ENCODE results near the gene D2HGDH. TPM values are rescaled to one million over a fixed set of nuclear protein-coding genes. Genes with fewer than 3 reads are reported as not detected.
"Not testable (repeated sequence)": the region's sequence is repeated elsewhere in the genome, so short reads cannot be mapped to it uniquely, and the experiment has no call there.

D2HGDH gene
- total RNA-seq, 1 donor from 2014 or later, result 19.0 TPM

DNA sequence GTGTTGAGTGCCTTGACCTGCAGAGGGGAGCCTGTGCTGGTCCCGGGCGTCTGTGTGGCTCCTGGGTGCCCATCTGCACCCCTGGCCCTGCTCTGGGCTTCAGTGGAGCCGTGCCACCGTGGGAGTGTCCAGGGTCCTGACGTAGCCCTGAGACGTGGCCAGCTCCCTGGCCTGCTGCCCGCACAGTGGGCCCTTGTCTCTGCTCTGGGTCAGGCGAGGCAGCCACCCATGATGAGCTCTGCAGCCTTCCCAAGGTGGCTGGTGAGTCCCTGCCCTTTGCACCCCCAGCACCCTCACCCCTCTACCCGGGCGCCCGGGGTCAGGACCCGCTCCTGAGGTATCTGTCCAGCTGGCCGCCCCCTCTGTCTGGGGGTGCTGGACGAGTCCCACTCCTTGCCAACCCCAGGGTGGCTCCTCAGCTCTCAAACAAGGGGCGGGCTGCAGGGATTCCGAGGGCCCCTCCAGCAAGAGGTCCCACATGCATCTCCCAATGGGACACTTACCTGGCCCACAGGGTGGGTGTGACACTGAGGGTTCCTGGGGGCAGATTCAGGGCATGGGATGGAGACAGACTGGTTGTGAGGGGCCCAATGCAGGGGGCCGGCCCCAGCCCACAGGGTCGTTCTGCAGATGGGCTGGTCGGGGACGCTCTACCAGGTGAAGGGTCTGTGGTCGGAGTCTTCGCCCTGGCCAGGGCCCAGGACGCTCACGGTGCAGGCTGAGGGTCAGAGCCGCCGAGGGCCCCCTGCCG, 76.9 kb downstream of the D2HGDH start:
- peak; percentile 91 for ATAC-seq (ENCODE audit: poor library complexity)
- intact Hi-C loops (cut with DNase I), result no loop called here
- peak; percentile 85 for DNase-seq

DNA sequence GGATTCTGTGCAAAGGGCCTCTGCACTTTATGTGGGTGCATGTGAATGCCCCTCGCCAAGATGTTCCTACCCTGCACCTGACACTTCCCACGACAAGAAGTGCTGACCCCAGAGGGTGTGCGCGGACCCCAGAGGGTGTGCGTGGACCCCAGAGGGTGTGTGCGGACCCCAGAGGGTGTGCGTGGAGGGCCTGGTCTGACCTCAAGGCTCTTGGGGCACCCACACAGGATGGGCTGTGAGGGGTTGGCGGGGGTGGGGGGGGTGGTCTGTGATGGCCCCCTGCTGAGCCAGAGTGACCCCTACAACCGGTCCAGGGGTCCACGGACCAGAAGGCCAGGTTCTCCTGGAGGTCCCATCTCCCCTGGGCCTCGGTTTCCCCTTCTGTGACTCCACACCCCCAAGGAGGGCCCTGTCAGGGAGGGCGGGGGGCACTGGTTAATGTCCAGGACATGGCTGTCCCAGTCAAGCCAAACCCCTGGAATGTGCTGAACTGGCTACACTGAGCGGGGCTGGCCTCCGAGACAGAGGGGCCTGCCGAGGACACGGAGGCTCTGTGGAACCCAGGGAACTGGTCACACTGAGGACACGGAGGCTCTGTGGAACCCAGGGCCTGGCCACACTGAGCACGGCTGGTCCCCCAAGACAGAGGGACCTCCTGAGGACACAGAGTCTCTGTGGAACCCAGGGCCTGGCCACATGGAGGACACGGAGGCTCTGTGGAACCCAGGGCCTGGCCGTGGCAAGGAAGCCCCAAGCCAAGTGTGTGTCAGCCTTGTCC, 77.7 kb downstream of the D2HGDH start:
- intact Hi-C loops (cut with DNase I), result no loop called here
- peak; percentile 20 for DNase-seq
- no peak for ATAC-seq (ENCODE audit: poor library complexity)

DNA sequence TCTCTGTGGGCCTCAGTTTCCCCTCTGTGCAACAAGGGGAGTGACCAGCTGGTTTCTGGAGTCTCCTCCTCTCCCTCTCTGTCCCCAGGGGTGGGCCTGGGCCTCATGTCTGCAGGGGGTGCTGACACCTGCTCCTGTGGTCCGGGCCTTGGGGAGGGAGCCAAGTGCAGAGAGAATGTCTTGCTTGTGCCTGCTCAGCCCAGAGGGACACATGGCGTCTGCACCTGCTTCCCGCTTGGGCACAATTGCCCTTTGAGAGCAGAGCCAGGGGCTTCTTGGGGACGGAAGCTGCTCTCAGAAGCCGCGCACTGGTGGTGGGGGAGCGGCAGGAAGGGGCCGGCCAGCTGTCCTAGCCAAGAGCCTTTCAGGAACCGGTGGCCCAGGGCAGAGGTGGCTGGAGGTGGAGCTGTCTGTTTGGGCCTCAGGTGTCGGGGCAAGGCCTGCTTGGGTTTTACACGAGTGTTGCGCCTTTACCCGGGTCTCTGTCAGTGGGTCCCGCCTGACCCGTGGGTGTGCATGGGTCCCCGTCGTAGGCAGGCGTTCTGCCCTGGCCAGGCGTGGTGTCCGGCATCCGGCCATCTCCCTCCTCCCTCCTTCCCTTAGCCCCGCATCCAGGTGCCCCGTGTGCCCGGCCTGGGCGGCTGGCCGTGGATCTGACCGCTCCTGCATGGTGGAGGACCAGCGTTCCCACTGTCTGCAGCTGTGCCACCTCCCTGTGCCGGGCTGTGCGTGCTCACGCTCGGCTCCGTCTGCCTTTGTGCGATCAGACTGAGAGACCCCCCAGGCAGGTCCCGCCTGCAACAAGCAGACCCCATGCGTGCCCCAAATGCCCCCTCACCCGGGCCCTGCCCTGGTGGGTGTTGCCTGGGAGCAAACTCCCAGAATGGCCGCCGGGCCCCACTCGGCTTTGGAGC, 78.6 kb downstream of the D2HGDH start:
- intact Hi-C loops (cut with DNase I), result no loop called here
- ATAC-seq (ENCODE audit: poor library complexity), result no peak

DNA sequence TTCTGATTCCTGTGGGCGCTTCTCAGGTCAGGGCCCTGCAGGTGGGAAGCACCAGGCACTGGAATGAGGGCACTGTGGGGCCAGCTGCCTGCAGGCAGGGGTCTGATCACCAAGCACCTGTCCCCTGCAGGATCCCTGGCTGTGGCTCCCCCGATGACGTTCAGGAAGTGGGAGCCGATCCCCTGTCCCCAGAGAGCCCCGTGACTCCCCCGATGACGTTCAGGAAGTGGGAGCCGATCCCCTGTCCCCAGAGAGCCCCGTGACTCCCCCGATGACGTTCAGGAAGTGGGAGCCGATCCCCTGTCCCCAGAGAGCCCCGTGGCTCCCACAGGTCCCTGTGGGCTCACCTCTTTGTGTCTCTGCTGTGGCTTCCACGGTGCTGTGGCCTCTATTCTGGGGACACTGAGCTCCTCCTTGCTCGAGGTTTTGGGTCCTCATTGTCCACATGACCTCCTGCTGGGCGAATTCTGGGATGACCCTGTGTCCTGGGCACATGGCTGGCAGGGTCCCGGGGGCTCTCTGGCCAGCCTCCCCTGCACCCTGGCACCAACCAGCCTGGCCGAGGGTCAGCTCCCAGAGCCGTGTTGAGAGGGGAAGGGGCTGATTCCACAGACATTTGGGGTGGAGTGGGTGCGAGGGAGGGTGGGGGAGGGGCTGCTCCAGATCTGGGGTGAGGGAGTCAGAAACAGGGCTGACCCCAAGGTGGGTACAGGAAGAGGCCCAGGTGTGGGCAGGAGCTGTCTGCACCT, 79.4 kb downstream of the D2HGDH start:
- ATAC-seq (ENCODE audit: poor library complexity) (no peak), DNase-seq (peak; percentile 23)
- intact Hi-C loops (cut with DNase I), result no loop called here

More for the DNA sequence above, 78.6 kb downstream of the D2HGDH start:
- DNase-seq, result peak; percentile 39

DNA sequence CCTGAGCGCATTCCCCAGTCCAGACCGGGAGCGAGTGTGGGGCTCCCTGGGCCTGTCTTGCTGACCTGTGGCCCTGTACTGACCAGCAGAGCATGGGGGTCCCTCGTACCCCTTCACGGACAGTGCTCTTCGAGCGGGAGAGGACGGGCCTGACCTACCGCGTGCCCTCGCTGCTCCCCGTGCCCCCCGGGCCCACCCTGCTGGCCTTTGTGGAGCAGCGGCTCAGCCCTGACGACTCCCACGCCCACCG, 79.9 kb downstream of the D2HGDH start:
- no peak for ATAC-seq (ENCODE audit: poor library complexity)
- intact Hi-C loops (cut with DNase I), result no loop called here
- peak; percentile 28 for DNase-seq

DNA sequence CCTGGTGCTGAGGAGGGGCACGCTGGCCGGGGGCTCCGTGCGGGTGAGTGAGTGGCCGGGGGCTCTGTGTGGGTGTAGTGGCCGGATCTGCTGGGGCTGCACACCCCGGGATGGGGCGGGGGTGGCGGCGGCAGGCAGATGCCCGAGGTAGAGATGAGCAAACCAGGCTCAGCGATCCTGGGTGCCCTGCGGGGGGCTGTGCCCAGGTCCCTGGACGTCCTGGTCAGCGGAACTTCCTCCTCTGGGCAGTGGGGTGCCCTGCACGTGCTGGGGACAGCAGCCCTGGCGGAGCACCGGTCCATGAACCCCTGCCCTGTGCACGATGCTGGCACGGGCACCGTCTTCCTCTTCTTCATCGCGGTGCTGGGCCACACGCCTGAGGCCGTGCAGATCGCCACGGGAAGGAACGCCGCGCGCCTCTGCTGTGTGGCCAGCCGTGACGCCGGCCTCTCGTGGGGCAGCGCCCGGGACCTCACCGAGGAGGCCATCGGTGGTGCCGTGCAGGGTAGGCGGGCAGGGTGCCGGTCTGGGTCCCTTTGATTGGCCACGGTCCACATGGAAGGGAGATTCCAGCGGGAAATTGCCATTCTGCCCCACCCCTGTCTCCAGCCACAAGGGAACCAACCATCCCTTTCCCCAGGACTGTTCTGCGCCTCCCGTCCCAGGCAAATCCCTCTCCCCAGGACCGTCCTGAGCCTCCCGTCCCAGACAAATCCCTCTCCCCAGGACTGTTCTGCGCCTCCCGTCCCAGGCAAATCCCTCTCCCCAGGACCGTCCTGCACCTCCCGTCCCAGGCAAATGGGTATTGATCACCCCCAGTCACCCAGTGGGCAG, 80.4 kb downstream of the D2HGDH start:
- ATAC-seq (ENCODE audit: poor library complexity), result no peak
- no peak for DNase-seq
- intact Hi-C loops (cut with DNase I), result no loop called here

DNA sequence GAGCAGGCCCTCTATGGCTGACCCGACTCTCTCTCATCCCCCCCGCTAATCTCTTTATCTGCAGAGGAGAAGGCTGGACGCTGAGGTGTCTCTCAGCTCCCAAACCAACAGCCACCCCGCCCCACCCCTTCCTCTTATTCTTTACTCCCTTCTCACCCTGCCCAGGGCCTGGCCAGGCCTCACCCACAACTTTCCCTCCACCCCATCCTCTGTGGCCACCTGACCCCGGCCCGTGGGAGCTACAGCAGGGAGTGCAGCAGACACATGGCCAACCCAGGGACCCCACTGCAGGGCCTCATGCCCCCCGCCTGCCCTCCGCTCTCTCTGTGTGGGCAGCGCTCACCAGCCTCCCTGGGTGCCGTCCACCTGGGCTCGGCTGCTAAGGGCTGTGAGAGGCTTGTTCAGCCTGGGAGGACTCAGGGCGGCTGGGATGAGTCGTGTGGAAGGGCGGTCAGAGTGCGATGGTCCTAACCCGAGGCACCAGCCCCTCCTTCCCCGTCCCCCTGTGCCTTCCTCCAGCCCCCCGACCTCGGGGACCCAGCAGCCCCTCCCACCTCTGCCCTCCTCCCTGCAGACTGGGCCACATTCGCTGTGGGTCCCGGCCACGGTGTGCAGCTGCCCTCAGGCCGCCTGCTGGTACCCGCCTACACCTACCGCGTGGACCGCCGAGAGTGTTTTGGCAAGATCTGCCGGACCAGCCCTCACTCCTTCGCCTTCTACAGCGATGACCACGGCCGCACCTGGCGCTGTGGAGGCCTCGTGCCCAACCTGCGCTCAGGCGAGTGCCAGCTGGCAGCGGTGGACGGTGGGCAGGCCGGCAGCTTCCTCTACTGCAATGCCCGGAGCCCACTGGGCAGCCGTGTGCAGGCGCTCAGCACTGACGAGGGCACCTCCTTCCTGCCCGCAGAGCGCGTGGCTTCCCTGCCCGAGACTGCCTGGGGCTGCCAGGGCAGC, 81.3 kb downstream of the D2HGDH start:
- no peak for DNase-seq
- intact Hi-C loops (cut with DNase I), result no loop called here
- no peak for ATAC-seq (ENCODE audit: poor library complexity)

DNA sequence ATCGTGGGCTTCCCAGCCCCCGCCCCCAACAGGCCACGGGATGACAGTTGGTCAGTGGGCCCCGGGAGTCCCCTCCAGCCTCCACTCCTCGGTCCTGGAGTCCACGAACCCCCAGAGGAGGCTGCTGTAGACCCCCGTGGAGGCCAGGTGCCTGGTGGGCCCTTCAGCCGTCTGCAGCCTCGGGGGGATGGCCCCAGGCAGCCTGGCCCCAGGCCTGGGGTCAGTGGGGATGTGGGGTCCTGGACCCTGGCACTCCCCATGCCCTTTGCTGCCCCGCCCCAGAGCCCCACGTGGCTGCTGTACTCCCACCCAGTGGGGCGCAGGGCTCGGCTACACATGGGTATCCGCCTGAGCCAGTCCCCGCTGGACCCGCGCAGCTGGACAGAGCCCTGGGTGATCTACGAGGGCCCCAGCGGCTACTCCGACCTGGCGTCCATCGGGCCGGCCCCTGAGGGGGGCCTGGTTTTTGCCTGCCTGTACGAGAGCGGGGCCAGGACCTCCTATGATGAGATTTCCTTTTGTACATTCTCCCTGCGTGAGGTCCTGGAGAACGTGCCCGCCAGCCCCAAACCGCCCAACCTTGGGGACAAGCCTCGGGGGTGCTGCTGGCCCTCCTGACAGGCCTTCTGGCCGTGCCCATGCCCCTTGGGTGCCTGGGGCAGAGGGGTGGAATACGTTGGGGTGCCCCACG, 82.1 kb downstream of the D2HGDH start:
- DNase-seq, result no peak
- ATAC-seq (ENCODE audit: poor library complexity), result no peak
- intact Hi-C loops (cut with DNase I), result no loop called here

DNA sequence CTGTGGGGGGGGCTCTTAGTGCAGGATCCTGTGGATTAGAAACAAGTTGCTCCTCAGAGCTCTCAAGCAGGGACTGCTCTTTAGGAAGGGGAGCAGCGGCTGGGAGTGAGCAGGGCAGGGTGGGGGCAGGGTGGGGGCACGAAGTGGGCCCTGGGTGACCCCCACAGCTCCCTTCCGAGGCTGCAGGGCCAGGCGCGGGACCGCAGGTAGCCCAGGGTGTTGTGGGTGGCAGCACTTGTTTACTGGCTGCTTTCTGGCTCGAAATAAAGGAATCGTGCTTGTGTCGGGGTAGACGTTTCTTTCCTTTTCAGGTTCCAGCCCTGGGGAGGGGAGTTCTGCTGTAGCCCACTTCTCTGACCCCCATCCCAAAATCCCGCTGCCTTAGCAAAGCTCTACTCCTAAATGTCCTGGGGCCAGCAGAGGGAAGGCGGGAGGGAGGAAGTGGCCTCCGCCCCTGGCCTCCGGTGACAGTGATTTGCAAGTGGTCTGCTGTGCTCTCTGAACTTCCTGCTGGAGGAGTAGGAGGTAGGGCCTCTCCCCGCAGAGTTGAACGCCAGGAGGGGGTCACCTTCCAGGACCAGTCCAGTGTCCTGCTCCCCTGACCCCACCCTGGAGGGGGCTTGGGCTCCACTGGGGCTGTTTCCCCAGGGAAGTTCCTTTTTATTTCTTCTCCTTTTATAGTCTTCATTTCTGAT, 82.8 kb downstream of the D2HGDH start:
- no peak for DNase-seq
- ATAC-seq (ENCODE audit: poor library complexity), result peak; percentile 16
- intact Hi-C loops (cut with DNase I), result no loop called here

DNA sequence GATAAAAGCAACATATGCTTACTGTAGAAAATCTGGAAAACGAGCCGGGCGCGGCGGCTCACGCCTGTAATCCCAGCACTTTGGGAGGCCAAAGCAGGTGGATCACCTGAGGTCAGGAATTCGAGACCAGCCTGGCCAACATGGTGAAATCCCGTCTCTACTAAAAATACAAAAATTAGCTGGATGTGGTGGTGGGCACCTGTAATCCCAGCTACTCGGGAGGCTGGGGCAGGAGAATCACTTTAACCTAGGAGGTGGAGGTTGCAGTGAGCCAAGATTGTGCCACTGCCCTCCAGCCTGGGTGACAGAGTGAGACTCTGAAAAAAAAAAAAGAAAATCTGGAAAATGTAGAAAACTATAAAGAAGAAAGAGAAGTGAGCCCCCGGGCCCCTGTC, 83.4 kb downstream of the D2HGDH start:
- DNase-seq; ATAC-seq (ENCODE audit: poor library complexity): not testable (repeated sequence)

More for the DNA sequence above, 83.4 kb downstream of the D2HGDH start:
- intact Hi-C loops (cut with DNase I), result not testable (repeated sequence)

Other genes starting within 250 kb of the D2HGDH start
- 85.9 TPM for gene STK25, start 226.0 kb upstream of the D2HGDH start, total RNA-seq
- 3.8 TPM for gene BOK, start 175.9 kb upstream of the D2HGDH start, total RNA-seq
- gene THAP4, start 97.5 kb upstream of the D2HGDH start, total RNA-seq, result 82.9 TPM
- 41.3 TPM for gene ATG4B, start 96.9 kb upstream of the D2HGDH start, total RNA-seq
- gene DTYMK, start 47.8 kb upstream of the D2HGDH start, total RNA-seq, result 9.4 TPM
- 18.0 TPM for gene ING5, start 32.6 kb upstream of the D2HGDH start, total RNA-seq
- not detected for gene GAL3ST2, start 42.2 kb downstream of the D2HGDH start, total RNA-seq
- gene NEU4, start 74.6 kb downstream of the D2HGDH start, total RNA-seq, result not detected
- 2.0 TPM for gene PDCD1, start 124.3 kb downstream of the D2HGDH start, total RNA-seq
- not detected for gene RTP5, start 135.1 kb downstream of the D2HGDH start, total RNA-seq